PC-3 (cell line): ENCODE data around the gene OR13J1.

Experiments
- EZH2 ChIP-seq: fragments of 300-600 bp; sonication (generic); IDR thresholded peaks from one replicate; pipeline ENCODE4 v1.6.1; 2017; ENCODE audit warnings: antibody characterized with exemption, mild to moderate bottlenecking, low read length; ENCODE audit not compliant: unreplicated experiment
- TF ChIP-seq, protein P1 (sequence below): fragments of 300-600 bp; sonication (generic); conservative IDR thresholded peaks from 2 replicates; pipeline ENCODE4 v1.5.1; 2017; ENCODE audit warnings: antibody characterized with exemption, low read depth, mild to moderate bottlenecking, low read length

DNA sequence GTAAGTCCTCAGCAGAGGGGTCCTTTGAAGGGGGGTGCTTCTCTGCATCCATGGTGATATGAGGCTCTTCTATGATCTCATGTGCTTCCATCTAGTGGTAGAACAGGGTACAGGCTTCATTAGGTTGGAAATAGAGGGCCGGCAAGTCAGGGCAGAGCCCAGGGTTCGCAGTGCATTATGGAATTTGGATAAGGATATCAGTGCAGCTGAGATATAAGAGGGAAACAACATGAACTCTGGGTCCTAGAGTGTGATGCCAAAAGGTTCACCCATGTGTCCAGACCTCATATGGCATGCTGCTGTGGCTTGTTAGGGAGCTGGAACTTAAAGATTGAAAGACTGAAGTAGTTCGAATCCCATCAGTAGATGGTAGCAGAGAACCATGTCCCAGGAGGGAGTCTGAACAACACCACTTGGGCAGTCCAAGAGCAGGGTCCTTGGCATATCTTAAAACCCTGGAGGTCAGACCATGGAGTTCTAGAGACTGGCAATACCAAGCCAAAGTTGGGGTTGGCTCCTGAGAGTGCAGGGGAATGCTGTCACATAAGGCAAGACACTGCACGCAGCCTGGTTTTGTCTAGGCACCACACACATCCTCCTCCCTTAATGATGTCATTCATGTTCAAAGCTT lies 44.0 kb downstream of the OR13J1 start:
- TF ChIP-seq, protein P1, sequence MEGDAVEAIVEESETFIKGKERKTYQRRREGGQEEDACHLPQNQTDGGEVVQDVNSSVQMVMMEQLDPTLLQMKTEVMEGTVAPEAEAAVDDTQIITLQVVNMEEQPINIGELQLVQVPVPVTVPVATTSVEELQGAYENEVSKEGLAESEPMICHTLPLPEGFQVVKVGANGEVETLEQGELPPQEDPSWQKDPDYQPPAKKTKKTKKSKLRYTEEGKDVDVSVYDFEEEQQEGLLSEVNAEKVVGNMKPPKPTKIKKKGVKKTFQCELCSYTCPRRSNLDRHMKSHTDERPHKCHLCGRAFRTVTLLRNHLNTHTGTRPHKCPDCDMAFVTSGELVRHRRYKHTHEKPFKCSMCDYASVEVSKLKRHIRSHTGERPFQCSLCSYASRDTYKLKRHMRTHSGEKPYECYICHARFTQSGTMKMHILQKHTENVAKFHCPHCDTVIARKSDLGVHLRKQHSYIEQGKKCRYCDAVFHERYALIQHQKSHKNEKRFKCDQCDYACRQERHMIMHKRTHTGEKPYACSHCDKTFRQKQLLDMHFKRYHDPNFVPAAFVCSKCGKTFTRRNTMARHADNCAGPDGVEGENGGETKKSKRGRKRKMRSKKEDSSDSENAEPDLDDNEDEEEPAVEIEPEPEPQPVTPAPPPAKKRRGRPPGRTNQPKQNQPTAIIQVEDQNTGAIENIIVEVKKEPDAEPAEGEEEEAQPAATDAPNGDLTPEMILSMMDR, result peak; percentile 81
- no peak for TF ChIP-seq EZH2
